PC-3 (cell line): ENCODE results near the gene NUP160. TPM values are rescaled to one million over a fixed set of nuclear protein-coding genes. Genes with fewer than 3 reads are reported as not detected.
"Not testable (repeated sequence)": the region's sequence is repeated elsewhere in the genome, so short reads cannot be mapped to it uniquely, and the experiment has no call there.

ENCODE experiments used
- ATAC-seq: fragments of 200-7000 bp; cut with Tn5 transposase; 2 replicates; pipeline ENCODE4 v1.9.1; 2020; ENCODE audit warnings: mild to moderate bottlenecking, moderate library complexity
- BruUV-seq: library from RNA; stranded (reverse); fragments of 400-500 nt; replicated peaks from 2 replicates; lab custom pipeline; 2021; lab: Mats Ljungman, UMichigan
- CTCF ChIA-PET: fragments of 300-600 bp; sonication (Branson Sonifier 250); formaldehyde crosslinking; loops from one replicate; lab custom pipeline; 2022; ENCODE audit warnings: antibody characterized with exemption; lab: Charles Lee
- POLR2A ChIA-PET: fragments of 300-600 bp; sonication (Branson Sonifier 250); formaldehyde crosslinking; loops from one replicate; lab custom pipeline; 2022; ENCODE audit warnings: antibody characterized with exemption; ENCODE audit not compliant: unreplicated experiment; lab: Charles Lee
- DNase-seq: peaks from one replicate; pipeline ENCODE4 v3.0.0-alpha.2; 2015
- H2AFZ ChIP-seq: fragments of 300-600 bp; sonication (generic); 2 replicates; pipeline ENCODE4 v1.6.0; 2016; ENCODE audit warnings: antibody characterized with exemption, low read length
- H3F3A ChIP-seq: fragments of 300-600 bp; sonication (generic); one replicate; pipeline ENCODE4 v1.6.0; 2017; ENCODE audit warnings: antibody characterized with exemption, low read length, control low read depth, mild to moderate bottlenecking; ENCODE audit not compliant: unreplicated experiment
- H3K27ac ChIP-seq: fragments of 300-600 bp; sonication (generic); 2 replicates; pipeline ENCODE4 v1.5.1; 2016; ENCODE audit warnings: mild to moderate bottlenecking, low read length
- H3K27me3 ChIP-seq: fragments of 300-600 bp; sonication (generic); 2 replicates; pipeline ENCODE4 v1.6.1; 2016; ENCODE audit warnings: low read length, mixed read lengths
- H3K36me3 ChIP-seq: fragments of 300-600 bp; sonication (generic); 2 replicates; pipeline ENCODE4 v1.6.1; 2016; ENCODE audit warnings: low read depth, mixed run types, low read length, mixed read lengths
- H3K4me1 ChIP-seq: fragments of 300-600 bp; sonication (generic); 2 replicates; pipeline ENCODE4 v1.5.1; 2016; ENCODE audit warnings: low read length; ENCODE audit not compliant: insufficient read depth
- H3K4me2 ChIP-seq: fragments of 300-600 bp; sonication (generic); 2 replicates; pipeline ENCODE4 v1.6.0; 2016; ENCODE audit warnings: low read length
- H3K4me3 ChIP-seq: fragments of 300-600 bp; sonication (generic); 2 replicates; pipeline ENCODE4 v1.5.1; 2016; ENCODE audit warnings: mild to moderate bottlenecking, low read length, mixed read lengths
- H3K79me2 ChIP-seq: fragments of 300-600 bp; sonication (generic); 2 replicates; pipeline ENCODE4 v1.6.1; 2017; ENCODE audit warnings: low read length, mixed read lengths
- H3K9ac ChIP-seq: fragments of 300-600 bp; sonication (generic); 2 replicates; pipeline ENCODE4 v1.6.0; 2016; ENCODE audit warnings: mild to moderate bottlenecking, low read length
- H3K9me2 ChIP-seq: fragments of 300-600 bp; sonication (generic); replicated peaks from 2 replicates; pipeline ENCODE4 v1.6.1; 2016; ENCODE audit warnings: mixed run types, low read length, mixed read lengths
- H3K9me3 ChIP-seq: fragments of 300-600 bp; sonication (generic); 2 replicates; pipeline ENCODE4 v1.6.1; 2016; ENCODE audit warnings: low read length, mixed read lengths
- H4K20me1 ChIP-seq: fragments of 300-600 bp; sonication (generic); 2 replicates; pipeline ENCODE4 v1.6.1; 2016; ENCODE audit warnings: low read length, mixed read lengths
- CTCF ChIP-seq: fragments of 300-600 bp; sonication (generic); conservative IDR thresholded peaks from 2 replicates; pipeline ENCODE4 v1.5.1; 2017; ENCODE audit warnings: antibody characterized with exemption, low read depth, mild to moderate bottlenecking, low read length
- EZH2 ChIP-seq: fragments of 300-600 bp; sonication (generic); IDR thresholded peaks from one replicate; pipeline ENCODE4 v1.6.1; 2017; ENCODE audit warnings: antibody characterized with exemption, mild to moderate bottlenecking, low read length; ENCODE audit not compliant: unreplicated experiment
- EZH2phosphoT487 ChIP-seq: fragments of 300-600 bp; sonication (generic); IDR thresholded peaks from 2 replicates; pipeline ENCODE4 v1.6.1; 2018; ENCODE audit warnings: mild to moderate bottlenecking, antibody characterized with exemption, low read length, borderline replicate concordance
- intact Hi-C: fragments of 100-400 bp; cut with micrococcal nuclease; formaldehyde crosslinking; loops from 2 replicates; pipeline ENCODE4 v1.9.0; 2023
- total RNA-seq: library from RNA; depleted of rRNA; stranded (reverse); fragments of >200 nt; gene quantifications from 2 replicates; pipeline ENCODE4 v1.2.3, GENCODE V29; 2014

Gene NUP160
- total RNA-seq, 1 experiment from 2014 or later, result 23.0 TPM

DNA sequence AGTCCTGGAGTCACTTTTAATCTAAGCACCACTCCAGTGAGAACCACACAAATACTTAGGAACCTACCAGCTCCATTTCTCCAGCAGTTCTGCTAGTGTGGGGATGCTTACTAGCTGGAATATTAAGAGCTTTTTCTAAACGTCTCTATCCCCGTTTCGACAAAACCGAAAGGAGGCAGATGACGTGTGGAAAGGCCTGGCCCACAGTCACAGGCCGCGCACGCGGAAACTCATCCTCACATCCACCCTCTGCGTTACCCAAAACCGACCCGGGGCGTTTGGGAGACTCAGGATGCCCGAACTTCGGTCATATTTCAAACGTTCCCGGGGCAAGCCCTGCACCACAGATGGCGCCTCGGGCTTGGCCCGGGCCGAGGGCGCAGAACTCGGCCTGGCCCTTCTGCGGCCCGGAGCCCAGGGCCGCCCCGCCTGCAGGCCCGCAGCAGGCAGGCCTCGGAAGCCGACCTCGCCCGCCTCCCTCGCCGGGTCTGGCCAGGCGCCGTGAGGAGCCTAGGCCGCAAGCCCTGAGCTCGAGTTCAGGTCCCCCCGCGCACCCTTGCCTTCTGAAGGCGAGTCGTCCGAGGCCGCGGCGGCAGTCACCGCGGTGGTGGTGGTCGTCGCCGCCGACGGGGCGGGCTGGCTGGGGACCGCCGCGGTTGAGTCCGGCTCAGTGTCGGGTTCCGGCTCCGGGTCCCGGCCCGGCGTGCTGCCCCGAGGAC, 81.5 kb downstream of the NUP160 start:
- H3K9me2 ChIP-seq, result no peaks in the 10 kb centered on the region
- no peaks in the 10 kb centered on the region for H3K27me3 ChIP-seq
- peak overlapping the region; percentile 41 for H2AFZ ChIP-seq
- peak overlapping the region; percentile 99 for H3K4me3 ChIP-seq
- peaks cover 22% of the 10 kb centered on the region for H3K36me3 ChIP-seq
- POLR2A ChIA-PET, result interaction anchor here (0.6 kb wide), 1 partner anchor 547 kb away, joined by 3 read pairs; no protein-coding TSS in a partner anchor
- H4K20me1 ChIP-seq, result peaks cover 14% of the 10 kb centered on the region
- TF ChIP-seq EZH2, result no peak
- TF ChIP-seq CTCF, result no peak
- TF ChIP-seq EZH2phosphoT487, result no peak
- H3K79me2 ChIP-seq, result peaks cover 62% of the 10 kb centered on the region
- BruUV-seq, result no TSS peak
- H3K27ac ChIP-seq, result peak overlapping the region; percentile 73
- peak; percentile 39 for DNase-seq
- H3F3A ChIP-seq, result no peaks in the 10 kb centered on the region
- intact Hi-C loops, result loop anchor here (5.0 kb wide), 2 partner anchors 81 to 124 kb away; partner anchors contain the start of genes MTCH2 and NUP160
- CTCF ChIA-PET, result no interaction called here
- peak overlapping the region; percentile 98 for H3K4me2 ChIP-seq
- H3K4me1 ChIP-seq, result peaks cover 16% of the 10 kb centered on the region
- H3K9me3 ChIP-seq, result no peaks in the 10 kb centered on the region
- peak; percentile 18 for ATAC-seq
- H3K9ac ChIP-seq, result peak overlapping the region; percentile 99

- H3K9me3 ChIP-seq, result no peaks in the 10 kb centered on the region
- CTCF ChIA-PET, result no interaction called here
- TF ChIP-seq EZH2 (no peak), EZH2phosphoT487 (no peak), CTCF (no peak)
- no peak overlapping the region for H2AFZ ChIP-seq
- peaks cover 73% of the 10 kb centered on the region for H3K79me2 ChIP-seq
- no TSS peak for BruUV-seq
- H3K4me2 ChIP-seq, result peak overlapping the region; percentile 98
- no peak overlapping the region for H3K27ac ChIP-seq
- no peak for DNase-seq
- no peak overlapping the region for H3K9ac ChIP-seq
- peaks cover 16% of the 10 kb centered on the region for H3K4me1 ChIP-seq
- no peaks in the 10 kb centered on the region for H3K9me2 ChIP-seq
- H3K27me3 ChIP-seq, result no peaks in the 10 kb centered on the region
- POLR2A ChIA-PET, result no interaction called here
- H3F3A ChIP-seq, result no peaks in the 10 kb centered on the region
- H3K36me3 ChIP-seq, result peaks cover 33% of the 10 kb centered on the region
- H3K4me3 ChIP-seq, result peak overlapping the region; percentile 99
- H4K20me1 ChIP-seq, result peaks cover 14% of the 10 kb centered on the region
- intact Hi-C loops, result loop anchor here (5.0 kb wide), 2 partner anchors 82 to 123 kb away; partner anchors contain the start of genes MTCH2 and NUP160
- no peak for ATAC-seq
Observed at GRCh38 chr11:47765086-47765485, 83.1 kb downstream of the NUP160 start.

GRCh38 chr11:47759291-47759690, 88.9 kb downstream of the NUP160 start:
- H3K4me3 ChIP-seq, H3K9me3 ChIP-seq, DNase-seq, H3K4me2 ChIP-seq, H3K4me1 ChIP-seq, POLR2A ChIA-PET, H3K9ac ChIP-seq, H3K27ac ChIP-seq, H3K9me2 ChIP-seq, intact Hi-C loops, ATAC-seq, H3F3A ChIP-seq, CTCF ChIA-PET, H3K27me3 ChIP-seq, BruUV-seq, H2AFZ ChIP-seq: not testable (repeated sequence)
- peaks cover 55% of the 10 kb centered on the region for H3K79me2 ChIP-seq
- peaks cover 46% of the 10 kb centered on the region for H3K36me3 ChIP-seq
- peaks cover 12% of the 10 kb centered on the region for H4K20me1 ChIP-seq
